ENCODE measurements around the gene BCAS1.

BCAS1 gene

GRCh38 chr20:53905019-53905819, 165.2 kb downstream of the BCAS1 start:
- H3K4me3 ChIP-seq (ENCODE audit: low read depth, low read length) = no peak overlapping the region
- no peak for TF ChIP-seq MYC (IDR thresholded peaks at IDR 0.05; ENCODE audit: low read depth, low read length)
- TF ChIP-seq MAX (IDR thresholded peaks at IDR 0.05; ENCODE audit: low read depth, low read length) = no peak
- no peak for TF ChIP-seq POLR2A (IDR thresholded peaks at IDR 0.05; ENCODE audit: extremely low read depth, insufficient read length)
- TF ChIP-seq CTCF (IDR thresholded peaks at IDR 0.05; ENCODE audit: low read depth, low read length) = no peak
- no peak for DNase-seq (ENCODE audit: low read depth)

- TF ChIP-seq MAX (IDR thresholded peaks at IDR 0.05; ENCODE audit: low read depth, low read length) = no peak
- TF ChIP-seq CTCF (IDR thresholded peaks at IDR 0.05; ENCODE audit: low read depth, low read length) = no peak
- TF ChIP-seq POLR2A (IDR thresholded peaks at IDR 0.05; ENCODE audit: extremely low read depth, insufficient read length) = no peak
- no peak for TF ChIP-seq MYC (IDR thresholded peaks at IDR 0.05; ENCODE audit: low read depth, low read length)
- no peak overlapping the region for H3K4me3 ChIP-seq (ENCODE audit: low read depth, low read length)
- no peak for DNase-seq (ENCODE audit: low read depth)
Measured at GRCh38 chr20:53904261-53904660, 166.1 kb downstream of the BCAS1 start.

GRCh38 chr20:53903652-53903987, 166.8 kb downstream of the BCAS1 start:
- TF ChIP-seq CTCF (IDR thresholded peaks at IDR 0.05; ENCODE audit: low read depth, low read length) (no peak), POLR2A (IDR thresholded peaks at IDR 0.05; ENCODE audit: extremely low read depth, insufficient read length) (no peak), MAX (IDR thresholded peaks at IDR 0.05; ENCODE audit: low read depth, low read length) (peak; percentile 24; the same call in 1 of the 2 replicates), MYC (IDR thresholded peaks at IDR 0.05; ENCODE audit: low read depth, low read length) (peak; percentile 41; the same call in 1 of the 2 replicates)
- peak; percentile 92 for DNase-seq (ENCODE audit: low read depth)
- H3K4me3 ChIP-seq (ENCODE audit: low read depth, low read length) = no peak overlapping the region

- TF ChIP-seq POLR2A (IDR thresholded peaks at IDR 0.05; ENCODE audit: extremely low read depth, insufficient read length) (no peak), CTCF (IDR thresholded peaks at IDR 0.05; ENCODE audit: low read depth, low read length) (no peak), MAX (IDR thresholded peaks at IDR 0.05; ENCODE audit: low read depth, low read length) (no peak), MYC (IDR thresholded peaks at IDR 0.05; ENCODE audit: low read depth, low read length) (no peak)
- DNase-seq (ENCODE audit: low read depth) = no peak
- no peak overlapping the region for H3K4me3 ChIP-seq (ENCODE audit: low read depth, low read length)
Measured at GRCh38 chr20:53902968-53903651, 167.3 kb downstream of the BCAS1 start.

- DNase-seq (ENCODE audit: low read depth) = no peak
- TF ChIP-seq POLR2A (IDR thresholded peaks at IDR 0.05; ENCODE audit: extremely low read depth, insufficient read length) = no peak
- TF ChIP-seq MYC (IDR thresholded peaks at IDR 0.05; ENCODE audit: low read depth, low read length) = no peak
- no peak for TF ChIP-seq MAX (IDR thresholded peaks at IDR 0.05; ENCODE audit: low read depth, low read length)
- no peak for TF ChIP-seq CTCF (IDR thresholded peaks at IDR 0.05; ENCODE audit: low read depth, low read length)
Measured at GRCh38 chr20:53901497-53902096, 168.8 kb downstream of the BCAS1 start.

More at GRCh38 chr20:53901497-53902096, 168.8 kb downstream of the BCAS1 start:
- no peak overlapping the region for H3K4me3 ChIP-seq (ENCODE audit: low read depth, low read length)

Data from NB4 (cell line).